ENCODE results near the gene CCDC27.
A peak's percentile ranks its signal among the peaks of the same experiment; 100 is the strongest.
"Not testable (repeated sequence)": the region's sequence is repeated elsewhere in the genome, so short reads cannot be mapped to it uniquely, and the experiment has no call there.

Gene CCDC27

GRCh38 chr1:3796215-3797061 is 44.2 kb downstream of the CCDC27 start, which contains the start of gene LRRC47:
TSS of gene LRRC47 (minus strand) at chr1:3796498. CDS start at chr1:3796476, 22 bp downstream.
- DNase-seq: peak; percentile 97

DNA sequence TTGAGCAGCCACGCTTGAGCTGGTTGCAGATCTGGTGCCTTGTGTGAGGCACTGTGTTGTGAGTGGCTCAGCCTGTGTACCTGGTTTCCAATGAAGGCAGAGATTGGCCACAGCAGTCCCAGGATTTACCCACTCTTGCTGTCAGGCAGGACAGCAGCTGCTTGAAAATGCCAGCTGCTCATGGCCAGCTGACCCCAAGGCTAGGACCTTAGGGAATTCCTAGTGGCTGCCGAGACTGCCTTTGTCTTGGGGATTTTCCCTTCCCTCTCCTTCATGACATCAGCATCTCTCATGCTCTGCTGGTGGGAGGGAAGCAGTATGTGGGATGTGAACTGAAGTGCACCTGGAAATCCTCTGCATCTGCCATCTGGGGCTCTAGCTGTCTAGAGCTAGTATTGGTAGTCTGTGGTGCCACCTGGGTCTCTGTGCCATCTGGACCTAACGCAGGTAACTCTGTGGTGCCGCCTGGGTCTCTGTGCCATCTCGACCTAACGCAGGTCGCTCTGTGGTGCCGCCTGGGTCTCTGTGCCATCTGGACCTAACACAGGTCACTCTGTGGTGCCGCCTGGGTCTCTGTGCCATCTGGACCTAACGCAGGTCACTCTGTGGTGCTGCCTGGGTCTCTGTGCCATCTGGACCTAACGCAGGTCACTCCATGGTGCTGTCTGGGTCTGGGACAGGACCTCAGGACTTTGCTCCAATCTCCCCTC is 47.9 kb downstream of the CCDC27 start:
- DNase-seq: no peak

DNA sequence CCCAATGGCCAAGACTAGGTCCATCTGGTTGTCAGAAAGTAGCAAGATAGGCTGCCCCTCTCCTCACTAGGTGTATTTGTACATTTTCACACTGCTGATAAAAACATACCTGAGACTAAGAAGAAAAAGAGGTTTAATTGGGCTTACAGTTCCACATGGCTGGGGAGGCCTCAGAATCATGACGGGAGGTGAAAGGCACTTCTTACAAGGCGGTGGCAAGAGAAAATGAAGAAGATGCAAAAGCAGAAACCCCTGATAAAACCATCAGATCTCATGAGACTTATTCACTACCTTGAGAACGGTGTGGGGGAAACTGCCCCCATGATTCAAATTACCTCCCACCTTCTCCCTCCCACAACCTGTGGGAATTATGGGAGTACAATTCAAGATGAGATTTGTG is 48.5 kb downstream of the CCDC27 start:
- DNase-seq: not testable (repeated sequence)

DNA sequence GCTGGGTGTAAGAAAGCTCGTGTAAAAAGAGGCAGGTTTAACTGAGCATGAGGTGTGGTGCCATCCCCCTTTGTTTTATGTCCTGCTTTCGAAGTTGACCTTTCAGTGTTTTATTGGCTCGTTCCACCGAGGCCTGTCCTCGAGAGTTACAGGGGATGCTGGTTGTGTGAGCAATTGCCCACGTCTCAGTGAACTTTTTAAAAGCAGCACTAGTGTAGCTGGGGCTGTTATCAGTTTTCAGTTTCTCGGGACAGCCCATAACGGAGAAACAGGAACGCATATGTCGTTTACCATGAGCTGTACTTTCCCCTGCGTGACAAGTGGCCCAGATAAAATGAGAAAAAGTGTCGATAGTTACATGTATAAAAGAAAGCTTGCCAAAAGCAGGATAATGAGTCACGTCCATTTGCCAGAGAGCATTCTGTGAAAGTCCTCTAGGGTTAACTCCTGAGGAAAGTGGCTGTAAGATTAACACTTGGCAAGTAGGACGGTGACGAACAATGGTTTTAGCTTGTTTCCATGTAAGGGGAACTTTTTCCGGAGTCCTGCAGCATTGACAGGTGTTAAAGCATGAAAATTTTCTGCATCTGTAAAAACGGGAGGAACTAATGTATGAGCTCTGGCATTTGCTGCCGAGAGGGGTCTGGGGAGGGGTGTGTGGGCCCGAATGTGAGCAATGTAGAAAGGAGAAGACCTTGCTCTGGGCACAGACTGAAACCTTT is 51.8 kb downstream of the CCDC27 start:
- DNase-seq: no peak

DNA sequence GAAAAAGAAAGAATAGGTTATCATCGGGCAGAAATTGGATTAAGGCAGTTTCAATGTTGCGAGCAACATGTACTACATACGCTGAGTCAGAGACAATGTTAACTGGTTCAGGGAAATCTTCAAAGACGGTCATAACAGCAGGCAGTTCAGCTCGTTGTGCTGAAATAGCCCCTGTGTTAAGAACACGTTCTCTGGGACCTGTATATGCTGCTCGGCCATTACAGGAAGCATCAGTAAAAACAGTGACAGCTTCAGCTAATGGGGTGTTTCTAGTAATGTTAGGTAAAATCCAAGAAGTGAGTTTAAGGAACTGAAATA is 52.3 kb downstream of the CCDC27 start:
- DNase-seq: not testable (repeated sequence)

- DNase-seq: no peak
These were observed 52.8 kb downstream of the CCDC27 start for GRCh38 chr1:3805038-3805437.

DNA sequence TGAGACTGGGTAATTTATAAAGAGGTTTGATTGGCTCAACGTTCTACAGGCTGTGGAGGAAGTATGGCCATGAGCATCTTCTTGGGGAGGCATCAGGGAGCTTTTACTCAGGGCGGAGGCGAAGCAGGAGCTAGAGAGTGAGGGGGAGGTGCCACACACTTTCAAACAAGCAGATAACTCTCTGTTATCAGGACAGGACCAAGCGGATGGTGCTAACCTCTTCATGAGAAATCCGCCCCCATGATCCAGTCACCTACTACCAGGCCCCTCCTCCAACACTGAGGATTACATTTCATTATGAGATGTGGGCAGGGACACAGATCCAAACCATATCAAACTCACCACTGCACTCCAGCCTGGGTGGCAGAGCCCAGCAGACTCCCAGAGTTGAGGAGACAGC is 55.5 kb downstream of the CCDC27 start:
- no peak for DNase-seq

DNA sequence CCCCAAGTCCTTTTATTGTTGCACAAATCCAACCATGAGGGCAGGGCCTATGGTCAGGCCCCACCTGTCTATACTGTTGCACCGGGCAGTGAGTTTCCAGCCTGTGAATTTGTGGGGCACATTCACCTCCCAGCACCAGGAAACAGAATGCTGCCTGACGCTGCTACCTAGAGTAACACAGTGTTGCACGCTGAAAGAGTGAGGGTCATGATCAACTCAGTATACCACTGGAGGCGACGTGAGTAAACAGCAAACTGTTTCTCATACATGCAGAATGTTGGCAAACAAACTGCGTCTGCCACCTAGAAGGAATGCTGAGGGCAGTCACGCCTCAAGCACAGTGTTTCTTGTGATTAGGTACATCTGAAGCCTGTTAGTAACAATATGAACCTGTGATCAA is 57.4 kb downstream of the CCDC27 start:
- DNase-seq: no peak

- DNase-seq: not testable (repeated sequence)
These were observed 58.0 kb downstream of the CCDC27 start for GRCh38 chr1:3810149-3810761.

DNA sequence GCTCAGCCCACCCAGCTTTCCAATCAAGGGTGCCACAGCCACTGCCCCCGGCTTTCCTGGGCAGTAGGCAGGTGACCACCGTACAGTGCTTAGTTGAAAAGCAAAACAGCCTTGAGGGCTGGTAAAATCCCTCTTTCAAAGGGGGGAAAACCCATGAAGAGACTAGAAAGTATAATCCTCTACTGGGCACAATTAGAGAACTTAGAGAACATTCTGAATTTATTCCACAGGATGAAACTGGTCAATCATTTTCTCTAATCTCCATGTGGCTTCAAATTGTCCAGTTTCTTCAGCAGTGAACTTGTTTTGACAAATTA is 59.3 kb downstream of the CCDC27 start:
- DNase-seq: no peak

DNA sequence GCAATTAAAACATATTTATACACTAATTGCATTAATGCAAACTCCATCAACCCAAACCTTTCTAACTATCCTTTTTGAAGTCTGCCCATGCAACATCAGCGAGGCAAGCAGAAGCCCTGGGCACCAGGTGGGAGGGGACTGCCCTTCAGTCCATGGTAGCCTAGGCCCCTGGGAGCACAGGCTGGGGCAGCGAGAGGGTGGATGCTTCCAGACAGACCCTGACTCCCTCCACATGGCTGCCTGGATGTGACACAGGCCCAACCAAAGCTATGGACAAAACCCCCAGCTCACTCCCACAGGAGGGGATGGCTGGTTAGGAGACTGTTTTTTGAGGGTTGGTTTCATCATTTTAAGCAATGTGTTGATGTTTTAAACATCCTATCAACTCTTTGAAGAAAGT is 61.8 kb downstream of the CCDC27 start:
- DNase-seq: no peak

DNA sequence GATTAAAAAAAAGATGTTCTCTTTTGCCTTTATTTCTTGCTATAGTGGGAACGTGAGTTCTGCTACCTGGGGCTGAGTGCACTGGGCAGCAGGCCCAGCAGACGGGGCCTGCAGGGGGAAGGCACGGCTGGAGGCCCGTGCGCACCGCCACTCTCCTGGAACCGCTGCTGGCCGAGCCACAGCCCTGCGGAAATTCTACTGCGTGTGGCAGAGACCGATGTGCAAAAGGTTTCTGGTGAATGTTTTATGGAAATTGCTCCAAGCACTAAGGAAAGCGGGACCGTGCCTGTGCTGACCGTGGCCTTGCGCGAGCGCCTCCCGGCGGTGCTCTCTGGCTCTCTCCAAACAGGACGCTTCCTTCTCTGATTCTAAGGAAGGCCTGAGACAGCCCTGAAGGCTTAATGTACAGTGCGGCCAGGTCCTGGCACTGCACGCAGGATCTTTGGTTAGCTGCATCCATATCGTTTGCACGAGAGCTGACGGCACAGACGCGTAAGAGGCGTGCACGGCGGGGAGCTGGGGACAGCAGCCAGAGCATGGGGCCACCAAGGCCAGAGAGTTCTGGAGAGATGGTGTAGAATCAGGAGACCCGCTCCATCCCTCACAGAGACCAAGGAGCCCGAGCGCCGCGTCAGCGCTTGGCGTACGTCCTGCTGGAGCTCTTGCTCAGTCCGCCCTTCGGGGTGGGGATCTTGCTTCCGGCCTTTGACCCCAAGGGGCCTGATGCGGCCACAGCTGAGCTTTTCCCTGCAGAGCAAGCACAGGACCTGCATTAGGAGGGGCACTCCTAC is 62.7 kb downstream of the CCDC27 start:
- no peak for DNase-seq

DNA sequence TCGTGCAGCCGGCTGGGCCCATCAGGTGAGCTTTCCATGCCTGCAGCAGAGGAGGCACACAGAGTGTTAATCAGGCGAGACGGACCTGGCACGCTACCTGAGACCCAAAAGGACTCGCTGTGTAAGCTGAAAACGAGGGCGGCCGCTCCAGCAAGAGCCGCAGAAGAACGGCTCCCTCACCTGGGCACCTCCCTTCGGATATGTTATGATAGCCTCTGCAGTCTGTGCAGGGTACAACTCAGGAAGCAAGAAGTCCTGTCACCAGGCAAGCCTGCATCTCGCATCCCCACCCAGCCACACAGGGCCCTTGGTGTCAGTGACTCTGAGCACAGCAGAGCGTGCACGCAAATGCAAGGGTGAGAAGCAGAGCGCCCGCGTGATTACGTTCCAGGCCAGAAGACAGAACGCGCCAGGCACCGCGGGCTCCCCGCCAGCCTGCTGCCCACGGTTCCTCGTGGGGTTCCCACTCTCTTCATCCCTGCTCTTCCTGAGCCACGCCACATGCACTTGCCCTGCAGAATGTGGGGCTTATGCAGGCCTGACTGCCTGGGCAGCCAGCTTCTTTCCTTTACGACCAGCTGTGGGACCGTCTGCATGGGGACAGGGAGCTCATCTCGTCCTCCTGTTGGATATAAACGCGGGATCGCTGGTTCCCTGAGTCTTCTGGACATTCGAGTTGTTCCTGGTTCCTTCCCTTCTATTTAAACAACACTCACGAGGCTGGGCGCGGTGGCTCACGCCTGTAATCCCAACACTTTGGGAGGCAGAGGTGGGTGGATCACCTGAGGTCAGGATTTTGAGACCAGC is 64.3 kb downstream of the CCDC27 start:
- no peak for DNase-seq

GRCh38 chr1:3817138-3817740 is 65.0 kb downstream of the CCDC27 start:
- DNase-seq: no peak

GRCh38 chr1:3817821-3818597 is 65.8 kb downstream of the CCDC27 start:
- DNase-seq: no peak

GRCh38 chr1:3819771-3820200 is 67.5 kb downstream of the CCDC27 start:
- no peak for DNase-seq

DNA sequence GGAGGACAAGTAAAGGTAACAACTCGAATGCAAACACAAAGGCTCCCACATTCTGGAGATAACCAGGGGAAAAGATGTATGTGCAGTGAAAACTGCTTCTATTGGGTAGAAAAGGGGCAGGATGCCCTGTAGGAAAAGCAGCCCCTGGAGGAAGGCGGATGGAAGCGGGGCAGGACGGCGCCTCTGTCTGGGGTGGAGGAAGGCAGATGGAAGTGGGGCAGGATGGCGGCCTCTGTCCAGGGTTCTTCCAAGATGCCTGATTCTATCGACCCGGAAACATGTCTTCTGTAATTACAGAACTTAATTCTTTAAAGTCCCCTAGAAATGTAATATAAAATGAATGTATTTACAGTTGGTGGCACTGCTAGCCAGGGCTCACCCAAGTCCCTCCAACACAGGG is 68.1 kb downstream of the CCDC27 start:
- DNase-seq: no peak

DNA sequence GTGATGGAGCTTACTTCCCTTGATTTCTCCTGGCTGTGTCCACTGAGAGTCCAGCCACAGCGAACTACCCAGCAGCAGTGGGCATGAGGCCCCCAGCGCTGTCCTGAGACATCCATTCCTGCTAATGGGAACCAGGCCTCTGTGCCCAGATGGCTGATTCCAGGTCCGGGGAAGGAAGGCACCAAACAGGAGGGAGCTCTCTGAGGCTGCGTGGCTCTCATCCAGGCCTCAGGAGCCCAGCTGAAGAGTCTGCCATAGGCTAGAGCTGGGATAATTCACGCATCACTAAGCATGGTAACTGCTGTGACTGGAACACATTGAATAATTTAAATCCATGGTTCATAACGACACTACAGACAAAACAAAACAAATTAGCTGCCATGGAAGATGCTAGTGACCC is 68.8 kb downstream of the CCDC27 start:
- no peak for DNase-seq

All from activated CD4-positive, alpha-beta T cell treated with anti-CD3 and anti-CD28 coated beads, Interleukin-10, Interleukin-2, amounts not matched to agents 100 ng/mL and 50 ng/mL, durations not matched to agents 16 hours and 8 hours (primary cell).